Activated naive CD4-positive, alpha-beta T cell treated with anti-CD3 and anti-CD28 coated beads, Interleukin-2, amount 50 U/mL, for 16 hours (primary cell): Measurements from ENCODE around the gene IGFBP1.

Experiments used
- DNase-seq: peaks from one replicate; pipeline ENCODE4 v3.0.0-alpha.2; 2020

Gene IGFBP1

DNA sequence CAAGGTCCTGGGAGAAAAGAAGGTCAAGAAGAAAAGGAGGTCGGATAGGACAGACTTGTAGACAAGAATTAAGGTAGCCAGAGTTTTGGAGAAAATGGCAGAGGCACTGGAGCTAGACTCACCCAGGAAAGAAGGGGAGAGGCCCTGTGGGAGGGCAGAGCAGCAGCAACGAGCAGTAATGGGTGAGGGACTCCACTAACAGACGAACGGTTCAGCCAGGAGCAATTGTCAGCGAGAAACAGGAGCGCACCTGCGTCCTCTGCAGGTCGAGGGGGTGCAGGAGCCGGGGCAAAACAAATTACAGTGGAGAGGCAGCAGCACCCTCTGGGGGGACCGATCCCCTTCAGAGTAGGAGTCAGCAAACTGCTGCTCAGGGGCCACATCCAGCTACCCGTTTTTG lies 51.3 kb downstream of the IGFBP1 start:
- DNase-seq = no peak

DNA sequence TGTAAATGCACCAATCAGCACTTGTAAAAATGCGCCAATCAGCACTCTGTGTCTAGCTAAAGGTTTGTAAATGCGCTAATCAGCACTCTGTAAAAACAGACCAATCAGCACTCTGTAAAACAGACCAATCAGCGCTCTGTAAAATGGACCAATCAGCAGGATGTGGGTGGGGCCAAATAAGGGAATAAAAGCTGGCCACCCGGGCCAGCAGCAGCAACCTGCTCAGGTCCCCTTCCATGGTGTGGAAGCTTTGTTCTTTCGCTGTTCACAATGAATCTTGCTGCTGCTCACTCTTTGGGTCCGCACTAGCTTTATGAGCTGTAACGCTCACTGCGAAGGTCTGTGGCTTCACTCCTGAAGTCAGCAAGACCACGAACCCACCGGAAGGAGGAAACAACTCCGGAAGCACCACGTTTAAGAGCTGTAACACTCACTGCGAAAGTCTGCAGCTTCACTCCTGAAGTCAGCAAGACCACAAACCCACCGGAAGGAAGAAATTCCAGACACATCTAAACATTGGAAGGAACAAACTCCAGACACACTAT lies 52.0 kb downstream of the IGFBP1 start:
- peak; percentile 45 for DNase-seq

DNA sequence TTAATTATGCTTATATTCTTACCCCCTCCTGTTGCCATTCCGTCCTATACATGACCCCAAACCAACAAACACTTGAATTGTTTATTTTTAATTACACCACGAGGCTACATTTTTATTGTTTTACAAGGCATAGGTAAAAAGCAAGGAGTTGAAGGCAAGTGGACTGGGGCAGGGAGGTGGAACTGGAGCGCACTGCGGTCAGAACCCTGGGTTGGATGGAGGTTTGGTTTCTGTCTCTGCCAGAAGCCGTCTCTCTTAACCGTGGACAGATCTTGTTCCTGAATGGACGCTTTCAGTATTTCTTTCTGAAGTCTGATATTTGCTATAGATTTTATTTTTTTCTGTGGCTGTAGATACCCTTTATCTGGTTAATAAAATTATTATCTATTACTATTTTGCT lies 52.7 kb downstream of the IGFBP1 start:
- no peak for DNase-seq
